T-helper 17 cell (primary cell): ENCODE results near the gene SCARB1. TPM values are rescaled to one million over a fixed set of nuclear protein-coding genes. Genes with fewer than 3 reads are reported as not detected.

ENCODE experiments used
- ATAC-seq: fragments of 150-1000 bp; cut with Tn5 transposase; 2 replicates; pipeline ENCODE4 v1.10.0; 2021; ENCODE audit warnings: mild to moderate bottlenecking, moderate library complexity
- DNase-seq, 3 donors: peaks; one replicate each; pipeline versions ENCODE4 v3.0.0 to v3.0.0-alpha.2; 2020 to 2021
- H3K9me3 ChIP-seq: one replicate; pipeline ENCODE4 v1.7.0; 2013; ENCODE audit warnings: low read length, mild to moderate bottlenecking; ENCODE audit not compliant: control insufficient read depth, poor library complexity, severe bottlenecking
- H3K27ac Mint-ChIP-seq: one replicate; pipeline ENCODE4 v1.8.0; 2022; ENCODE audit warnings: mild to moderate bottlenecking, moderate library complexity, mixed read lengths
- H3K27me3 Mint-ChIP-seq: one replicate; pipeline ENCODE4 v1.8.0; 2022; ENCODE audit warnings: mixed read lengths
- H3K36me3 Mint-ChIP-seq: one replicate; pipeline ENCODE4 v1.8.0; 2022; ENCODE audit warnings: low read depth, mixed read lengths
- H3K4me1 Mint-ChIP-seq: one replicate; pipeline ENCODE4 v1.8.0; 2022; ENCODE audit warnings: mild to moderate bottlenecking, mixed read lengths
- H3K4me3 Mint-ChIP-seq: one replicate; pipeline ENCODE4 v1.8.0; 2022; ENCODE audit warnings: mild to moderate bottlenecking, moderate library complexity, mixed read lengths
- total RNA-seq, 4 donors: library from RNA in 2 of 4; stranded (reverse) in 2 of 4; gene quantifications; one replicate each; pipeline ENCODE4 v1.2.3 and lab custom pipeline; 2022 to 2026

Gene SCARB1
- total RNA-seq, 2 donors from 2014 or later = 1.3 to 1.7 TPM

GRCh38 chr12:124749725-124750124 is 113.9 kb downstream of the SCARB1 start:
- no peaks in the 10 kb centered on the region for H3K9me3 ChIP-seq
- H3K4me1 Mint-ChIP-seq = peaks cover 14% of the 10 kb centered on the region
- no peak for DNase-seq
- no peak for ATAC-seq
- H3K27me3 Mint-ChIP-seq = peaks cover 57% of the 10 kb centered on the region
- H3K27ac Mint-ChIP-seq = no peak overlapping the region
- no peak overlapping the region for H3K4me3 Mint-ChIP-seq
- H3K36me3 Mint-ChIP-seq = peaks cover 2% of the 10 kb centered on the region

- DNase-seq (no peak), ATAC-seq (no peak)
- H3K9me3 ChIP-seq = no peaks in the 10 kb centered on the region
- Mint-ChIP-seq H3K27ac (no peak overlapping the region), H3K4me3 (no peak overlapping the region), H3K4me1 (peaks cover 14% of the 10 kb centered on the region), H3K36me3 (peaks cover 2% of the 10 kb centered on the region), H3K27me3 (peaks cover 51% of the 10 kb centered on the region)
Measured at GRCh38 chr12:124747426-124748161, 116.1 kb downstream of the SCARB1 start.

DNA sequence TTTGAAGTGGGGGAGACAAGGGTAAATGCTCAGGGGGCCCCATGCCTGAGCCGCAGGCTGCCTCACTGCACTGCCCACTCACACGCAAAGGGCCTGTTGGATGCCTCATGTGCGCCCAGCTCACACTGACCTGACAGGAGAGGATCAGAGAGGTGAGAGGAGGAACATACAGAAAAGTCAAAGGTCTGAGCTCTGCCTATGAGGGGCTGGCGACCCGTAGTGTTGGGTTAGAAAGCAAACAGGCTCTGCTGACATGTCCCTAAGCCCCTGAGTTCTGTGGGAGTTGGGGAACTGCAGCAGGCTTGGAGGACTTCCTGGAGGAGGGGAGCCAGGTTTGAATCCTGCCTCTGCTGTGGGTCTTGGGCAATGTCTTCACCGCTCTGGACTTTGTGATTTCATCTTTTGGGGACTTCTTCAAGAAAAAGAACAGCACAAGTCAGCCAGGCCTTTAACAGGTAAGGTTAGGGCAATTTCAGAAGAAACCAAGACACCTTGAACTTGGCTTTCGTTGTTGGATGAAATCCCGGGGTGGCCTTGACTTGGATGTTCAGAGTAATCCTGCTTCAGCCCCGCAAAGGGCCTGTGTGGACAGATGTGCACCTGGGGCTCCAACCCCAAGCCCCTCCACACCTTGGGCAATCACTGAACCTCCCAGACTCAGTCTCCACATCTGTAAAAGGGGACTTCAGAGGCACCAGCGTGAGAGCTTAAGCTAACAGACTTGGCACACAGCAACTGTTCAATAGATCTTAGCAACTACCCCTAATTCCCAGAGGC is 116.8 kb downstream of the SCARB1 start:
- H3K9me3 ChIP-seq = no peaks in the 10 kb centered on the region
- no peak for DNase-seq
- no peak for ATAC-seq
- no peak overlapping the region for H3K27ac Mint-ChIP-seq
- H3K36me3 Mint-ChIP-seq = peaks cover 2% of the 10 kb centered on the region
- H3K4me1 Mint-ChIP-seq = peaks cover 14% of the 10 kb centered on the region
- peak overlapping the region; percentile 33 for H3K4me3 Mint-ChIP-seq
- H3K27me3 Mint-ChIP-seq = peaks cover 43% of the 10 kb centered on the region

DNA sequence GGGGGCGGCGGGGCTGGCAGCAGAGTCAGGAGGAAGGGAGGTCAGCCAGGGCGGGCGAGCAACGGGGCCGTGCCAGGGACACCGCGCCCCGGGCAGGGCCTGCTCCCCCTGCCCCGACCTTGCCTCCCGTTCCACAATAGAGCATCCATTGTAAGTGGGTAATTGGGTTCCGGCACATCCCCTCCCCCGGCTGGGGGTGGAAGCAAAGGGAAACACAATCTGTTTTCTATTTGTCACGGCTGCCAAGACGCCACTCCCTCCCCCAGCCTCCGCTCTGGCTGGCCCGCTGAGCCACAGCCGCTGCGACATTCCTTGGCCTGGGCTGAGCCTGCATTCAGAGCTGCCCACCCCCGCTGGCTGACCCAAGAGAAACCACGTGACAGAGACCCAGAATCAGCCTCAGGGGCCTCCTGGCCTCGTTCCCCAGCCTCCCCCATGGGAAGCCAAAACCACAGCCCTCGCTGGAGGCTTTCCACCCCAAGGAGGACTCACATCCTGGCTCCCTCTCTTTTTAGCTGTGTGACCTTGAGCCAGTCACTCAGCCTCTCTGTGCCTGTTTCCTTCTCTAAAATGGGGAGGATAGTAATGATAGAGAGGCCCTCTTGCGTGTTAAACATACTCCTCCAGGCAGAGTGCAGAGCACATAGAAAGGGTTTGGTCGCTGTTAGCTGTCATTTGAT is 117.6 kb downstream of the SCARB1 start:
- DNase-seq (no peak), ATAC-seq (no peak)
- Mint-ChIP-seq H3K4me3 (peak overlapping the region; percentile 33), H3K4me1 (peaks cover 10% of the 10 kb centered on the region), H3K36me3 (peaks cover 1% of the 10 kb centered on the region), H3K27me3 (peaks cover 41% of the 10 kb centered on the region), H3K27ac (no peak overlapping the region)
- no peaks in the 10 kb centered on the region for H3K9me3 ChIP-seq

GRCh38 chr12:124745465-124745890 is 118.2 kb downstream of the SCARB1 start:
- no peaks in the 10 kb centered on the region for H3K9me3 ChIP-seq
- peaks cover 9% of the 10 kb centered on the region for H3K4me1 Mint-ChIP-seq
- peaks cover 43% of the 10 kb centered on the region for H3K27me3 Mint-ChIP-seq
- ATAC-seq (no peak), DNase-seq (no peak)
- H3K36me3 Mint-ChIP-seq = no peaks in the 10 kb centered on the region
- H3K27ac Mint-ChIP-seq = no peak overlapping the region
- H3K4me3 Mint-ChIP-seq = no peak overlapping the region

DNA sequence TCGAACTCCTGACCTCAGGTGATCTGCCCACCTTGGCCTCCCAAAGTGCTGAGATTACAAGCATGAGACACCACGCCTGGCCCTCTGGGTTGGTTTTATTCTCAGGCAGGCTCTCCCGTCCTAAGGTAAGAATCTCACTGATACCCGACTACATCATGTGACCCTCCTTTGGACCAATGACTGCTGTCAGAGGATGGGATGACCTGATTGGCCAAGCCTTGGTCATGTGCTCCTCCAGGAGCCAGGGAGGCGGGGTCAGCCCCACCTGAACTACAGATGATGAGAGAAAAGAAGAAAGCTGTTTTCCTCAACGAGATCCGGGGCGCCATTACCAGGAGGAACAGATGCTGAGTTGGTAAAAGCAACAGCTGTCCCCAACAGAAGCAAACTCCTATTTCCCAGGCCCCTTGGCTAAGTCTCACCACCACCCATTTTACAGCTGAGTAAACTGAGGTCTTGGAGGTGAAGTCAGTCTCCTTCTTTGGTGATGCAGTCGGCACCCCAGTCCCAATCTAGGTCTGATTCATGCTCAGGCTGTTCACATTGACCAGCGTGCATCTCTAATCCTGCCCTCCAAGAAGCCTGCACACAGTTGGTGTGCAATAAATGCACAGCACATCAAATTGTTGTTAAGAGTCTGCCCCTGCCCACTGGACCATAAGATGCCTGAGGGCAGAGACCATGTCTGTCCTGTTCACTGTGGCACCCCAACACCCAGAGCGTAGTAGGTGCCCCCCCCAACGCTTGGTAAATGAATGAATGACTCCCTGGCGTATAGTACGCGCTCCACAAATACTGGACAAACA is 118.8 kb downstream of the SCARB1 start:
- no peak for ATAC-seq
- Mint-ChIP-seq H3K36me3 (no peaks in the 10 kb centered on the region), H3K4me1 (peaks cover 10% of the 10 kb centered on the region), H3K4me3 (no peak overlapping the region), H3K27ac (no peak overlapping the region), H3K27me3 (peaks cover 45% of the 10 kb centered on the region)
- no peaks in the 10 kb centered on the region for H3K9me3 ChIP-seq
- DNase-seq = no peak

DNA sequence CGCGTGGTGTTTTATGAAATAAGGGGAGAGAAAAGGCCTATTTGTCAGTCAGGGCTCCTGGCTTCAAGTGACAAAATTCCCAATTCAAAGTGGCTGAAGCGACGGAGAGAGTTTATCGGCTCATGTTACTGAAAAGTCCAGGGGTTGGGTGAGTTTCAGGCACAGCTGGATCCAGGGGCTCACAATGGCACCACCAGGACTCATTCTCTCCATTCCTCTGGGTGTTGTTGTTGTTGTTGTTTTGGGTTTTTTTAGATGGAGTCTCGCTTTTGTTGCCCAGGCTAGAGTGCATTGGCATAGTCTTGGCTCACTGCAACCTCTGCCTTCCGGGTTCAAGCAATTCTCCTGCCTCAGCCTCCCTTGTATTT is 119.4 kb downstream of the SCARB1 start:
- DNase-seq (no peak), ATAC-seq (no peak)
- Mint-ChIP-seq H3K36me3 (no peaks in the 10 kb centered on the region), H3K4me3 (no peak overlapping the region), H3K27me3 (peaks cover 51% of the 10 kb centered on the region), H3K4me1 (peaks cover 10% of the 10 kb centered on the region), H3K27ac (no peak overlapping the region)
- H3K9me3 ChIP-seq = no peaks in the 10 kb centered on the region

DNA sequence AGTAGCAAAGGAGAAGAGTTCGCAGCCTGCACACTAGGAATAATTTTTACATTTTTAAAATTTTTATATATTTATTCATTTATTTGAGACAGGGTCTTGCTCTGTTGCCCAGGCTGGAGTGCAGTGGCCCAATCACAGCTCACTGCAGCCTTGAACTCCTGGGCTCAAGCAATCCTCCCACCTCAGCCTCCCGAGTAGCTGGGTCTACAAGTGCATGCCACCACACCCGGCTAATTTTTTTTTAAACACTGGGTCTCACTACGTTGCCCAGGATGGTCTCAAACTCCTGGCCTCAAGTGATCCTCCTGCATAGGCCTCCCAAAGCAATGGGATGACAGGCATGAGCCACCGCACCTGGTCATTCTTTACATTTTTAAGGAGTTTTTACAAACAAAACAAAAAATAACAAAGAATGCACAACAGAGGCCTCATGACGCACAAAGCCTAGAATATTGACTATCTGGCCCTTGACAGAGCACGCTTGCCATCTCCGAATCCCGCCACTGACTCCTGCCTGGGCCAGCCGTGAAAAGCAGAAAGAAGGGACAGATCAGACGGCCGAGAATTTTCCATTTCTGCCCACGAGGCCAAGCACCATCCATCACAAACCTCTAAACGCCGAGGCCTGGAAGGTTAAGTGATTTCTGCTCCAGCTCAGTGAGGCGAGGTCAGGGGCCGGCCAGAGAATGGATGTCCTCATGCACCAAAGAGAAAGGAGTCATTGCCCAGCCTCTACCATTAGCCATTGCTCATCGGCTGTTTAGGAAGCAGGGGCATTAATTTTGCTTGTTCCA is 120.0 kb downstream of the SCARB1 start:
- no peak for ATAC-seq
- Mint-ChIP-seq H3K36me3 (no peaks in the 10 kb centered on the region), H3K27ac (no peak overlapping the region), H3K27me3 (peaks cover 56% of the 10 kb centered on the region), H3K4me1 (peaks cover 10% of the 10 kb centered on the region), H3K4me3 (no peak overlapping the region)
- DNase-seq = no peak
- no peaks in the 10 kb centered on the region for H3K9me3 ChIP-seq

DNA sequence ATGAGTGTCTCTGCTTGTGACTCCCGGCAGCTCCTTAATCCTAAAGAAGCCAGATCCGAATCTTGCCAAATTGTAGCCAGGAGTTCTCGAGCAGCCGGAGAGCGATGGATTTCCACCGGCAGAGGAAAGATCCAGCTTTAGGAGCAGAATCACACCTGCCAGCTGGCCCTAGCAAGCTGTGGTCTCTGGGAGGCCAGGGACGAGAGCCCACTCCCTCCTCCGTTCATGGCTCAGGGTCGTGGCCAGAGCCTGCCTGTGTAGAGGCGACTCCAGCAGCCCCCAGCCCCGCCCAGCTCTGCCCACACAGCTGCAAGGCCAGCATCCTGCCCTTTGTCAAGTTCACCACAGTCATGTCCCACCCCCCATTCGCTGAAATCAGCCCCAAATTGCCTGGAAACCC is 121.0 kb downstream of the SCARB1 start:
- DNase-seq = no peak

DNA sequence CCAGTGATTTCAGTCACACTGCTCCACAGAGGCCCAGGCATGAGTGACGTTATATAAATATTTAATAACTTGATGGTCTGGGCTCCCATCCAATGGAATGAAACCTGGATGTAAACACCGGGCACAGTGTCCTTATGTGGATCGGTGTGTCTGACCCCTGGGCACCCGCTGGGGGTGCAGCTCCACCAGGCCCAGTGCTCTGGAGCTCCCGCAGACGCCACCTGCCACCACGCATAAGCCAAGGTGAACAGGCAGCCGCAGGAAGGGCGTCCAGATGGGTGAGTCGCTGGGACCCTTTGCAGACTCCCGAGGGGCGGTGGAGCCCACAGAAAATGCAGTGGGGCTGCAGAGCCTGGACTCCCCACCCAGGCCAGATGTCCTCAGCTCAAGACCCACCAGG is 121.6 kb downstream of the SCARB1 start:
- H3K9me3 ChIP-seq = no peaks in the 10 kb centered on the region
- DNase-seq (no peak), ATAC-seq (no peak)
- Mint-ChIP-seq H3K4me1 (peaks cover 10% of the 10 kb centered on the region), H3K4me3 (no peak overlapping the region), H3K36me3 (no peaks in the 10 kb centered on the region), H3K27ac (no peak overlapping the region), H3K27me3 (peaks cover 57% of the 10 kb centered on the region)

More for the DNA sequence above, 121.0 kb downstream of the SCARB1 start:
- Mint-ChIP-seq H3K4me1 (peaks cover 10% of the 10 kb centered on the region), H3K27ac (no peak overlapping the region), H3K36me3 (no peaks in the 10 kb centered on the region), H3K27me3 (peaks cover 56% of the 10 kb centered on the region), H3K4me3 (no peak overlapping the region)
- no peaks in the 10 kb centered on the region for H3K9me3 ChIP-seq
- ATAC-seq = no peak

GRCh38 chr12:124741211-124741610 is 122.5 kb downstream of the SCARB1 start:
- ATAC-seq (no peak), DNase-seq (no peak)
- Mint-ChIP-seq H3K4me1 (peaks cover 8% of the 10 kb centered on the region), H3K36me3 (no peaks in the 10 kb centered on the region), H3K4me3 (no peak overlapping the region), H3K27ac (no peak overlapping the region), H3K27me3 (peaks cover 53% of the 10 kb centered on the region)
- no peaks in the 10 kb centered on the region for H3K9me3 ChIP-seq

GRCh38 chr12:124740691-124741137 is 123.0 kb downstream of the SCARB1 start:
- H3K27ac Mint-ChIP-seq = no peak overlapping the region
- DNase-seq (no peak), ATAC-seq (no peak)
- no peak overlapping the region for H3K4me3 Mint-ChIP-seq
- H3K4me1 Mint-ChIP-seq = peaks cover 6% of the 10 kb centered on the region
- H3K36me3 Mint-ChIP-seq = no peaks in the 10 kb centered on the region
- H3K9me3 ChIP-seq = no peaks in the 10 kb centered on the region
- H3K27me3 Mint-ChIP-seq = peaks cover 49% of the 10 kb centered on the region
